Vagina (tissue), 2 donors: Measurements from ENCODE around the gene COL28A1. TPM values are rescaled to one million over a fixed set of nuclear protein-coding genes. Genes with fewer than 3 reads are reported as not detected.
A peak's percentile ranks its signal among the peaks of the same experiment; 100 is the strongest.

Source experiments
- DNase-seq, 2 donors: peaks; one replicate each; pipeline ENCODE4 v3.0.0-alpha.2; 2017; ENCODE audit errors: extremely low spot score in 2 of 2
- H3K27ac ChIP-seq: fragments of 200-600 bp; sonication (generic); one replicate; pipeline ENCODE4 v1.5.1; 2019
- H3K27me3 ChIP-seq: fragments of 200-600 bp; sonication (generic); one replicate; pipeline ENCODE4 v1.5.1; 2019
- H3K36me3 ChIP-seq, 2 donors: fragments of 200-600 bp; sonication (generic); one replicate each; pipeline ENCODE4 v1.5.1; 2017 to 2019
- H3K4me1 ChIP-seq: fragments of 200-600 bp; sonication (generic); one replicate; pipeline ENCODE4 v1.5.1; 2019
- H3K4me3 ChIP-seq, 2 donors: fragments of 200-600 bp; sonication (generic); 1 replicate in 1 of 2; 2 replicates in 1 of 2; pipeline ENCODE4 v1.5.1; 2016 to 2019
- H3K9me3 ChIP-seq: fragments of 200-600 bp; sonication (generic); one replicate; pipeline ENCODE4 v1.5.1; 2019
- POLR2A ChIP-seq, 2 donors: fragments of 450-650 bp; IDR thresholded peaks; one replicate each; pipeline ENCODE4 v1.6.1; 2017; ENCODE audit warnings: antibody characterized with exemption in 2 of 2, mild to moderate bottlenecking in 2 of 2, moderate library complexity in 2 of 2
- POLR2AphosphoS5 ChIP-seq, 2 donors: sonication (generic); formaldehyde crosslinking; IDR thresholded peaks; one replicate each; pipeline ENCODE4 v1.9.0; 2017; ENCODE audit warnings: antibody characterized with exemption in 2 of 2, mild to moderate bottlenecking in 2 of 2, low read depth in 1 of 2; ENCODE audit not compliant: insufficient read depth in 1 of 2
- intact Hi-C: fragments of 100-400 bp; cut with DNase I; formaldehyde crosslinking; loops from one replicate; pipeline ENCODE4 v1.15.1; 2023
- total RNA-seq: library from RNA; depleted of rRNA; stranded (reverse); fragments of >200 nt; gene quantifications from one replicate; pipeline ENCODE4 v1.2.3, GENCODE V29; 2016
- TF ChIP-seq, protein P1 (sequence below), 3 experiments: fragments of 450-650 bp in 2 of 3; fragments of 200-600 bp in 1 of 3; sonication (generic) in 1 of 3; IDR thresholded peaks; one replicate each; pipeline ENCODE4 v1.5.1; 2017 to 2019; ENCODE audit warnings: antibody characterized with exemption in 3 of 3, mild to moderate bottlenecking in 2 of 3, moderate library complexity in 2 of 3

Gene COL28A1
- total RNA-seq, 1 donor from 2014 or later, result 5.4 TPM

DNA sequence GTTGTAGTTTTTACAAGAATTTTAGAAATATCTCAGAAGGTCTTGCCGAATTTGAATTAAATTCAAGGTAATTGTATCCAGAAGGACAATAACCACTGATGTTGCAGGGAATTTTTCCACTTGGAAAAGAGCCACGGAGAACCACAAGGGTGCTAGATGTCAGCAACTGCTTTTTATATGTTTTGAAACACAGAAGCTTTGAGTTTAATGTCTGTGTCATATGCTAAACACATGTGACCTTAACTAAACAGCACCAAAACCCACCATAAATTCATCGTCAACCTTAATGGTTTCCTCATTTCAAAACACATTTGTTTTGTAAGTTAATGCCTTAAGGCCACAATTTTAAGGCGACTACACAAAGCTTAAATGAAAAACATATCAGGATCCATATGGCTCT is 106.9 kb downstream of the COL28A1 start:
- Histone ChIP-seq H3K4me3 (no peak overlapping the region), H3K9me3 (no peaks in the 10 kb centered on the region), H3K36me3 (no peaks in the 10 kb centered on the region), H3K27me3 (no peaks in the 10 kb centered on the region), H3K27ac (peak overlapping the region; percentile 22), H3K4me1 (peaks cover 11% of the 10 kb centered on the region)
- intact Hi-C loops, result no loop called here
- no peak for DNase-seq
- TF ChIP-seq, protein P1, sequence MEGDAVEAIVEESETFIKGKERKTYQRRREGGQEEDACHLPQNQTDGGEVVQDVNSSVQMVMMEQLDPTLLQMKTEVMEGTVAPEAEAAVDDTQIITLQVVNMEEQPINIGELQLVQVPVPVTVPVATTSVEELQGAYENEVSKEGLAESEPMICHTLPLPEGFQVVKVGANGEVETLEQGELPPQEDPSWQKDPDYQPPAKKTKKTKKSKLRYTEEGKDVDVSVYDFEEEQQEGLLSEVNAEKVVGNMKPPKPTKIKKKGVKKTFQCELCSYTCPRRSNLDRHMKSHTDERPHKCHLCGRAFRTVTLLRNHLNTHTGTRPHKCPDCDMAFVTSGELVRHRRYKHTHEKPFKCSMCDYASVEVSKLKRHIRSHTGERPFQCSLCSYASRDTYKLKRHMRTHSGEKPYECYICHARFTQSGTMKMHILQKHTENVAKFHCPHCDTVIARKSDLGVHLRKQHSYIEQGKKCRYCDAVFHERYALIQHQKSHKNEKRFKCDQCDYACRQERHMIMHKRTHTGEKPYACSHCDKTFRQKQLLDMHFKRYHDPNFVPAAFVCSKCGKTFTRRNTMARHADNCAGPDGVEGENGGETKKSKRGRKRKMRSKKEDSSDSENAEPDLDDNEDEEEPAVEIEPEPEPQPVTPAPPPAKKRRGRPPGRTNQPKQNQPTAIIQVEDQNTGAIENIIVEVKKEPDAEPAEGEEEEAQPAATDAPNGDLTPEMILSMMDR (IDR thresholded peaks at IDR 0.05), result no peak
- TF ChIP-seq POLR2A (IDR thresholded peaks at IDR 0.05) (no peak), POLR2AphosphoS5 (IDR thresholded peaks at IDR 0.05; ENCODE audit: insufficient read depth in 1 of 2, low read depth in 1 of 2) (no peak)

DNA sequence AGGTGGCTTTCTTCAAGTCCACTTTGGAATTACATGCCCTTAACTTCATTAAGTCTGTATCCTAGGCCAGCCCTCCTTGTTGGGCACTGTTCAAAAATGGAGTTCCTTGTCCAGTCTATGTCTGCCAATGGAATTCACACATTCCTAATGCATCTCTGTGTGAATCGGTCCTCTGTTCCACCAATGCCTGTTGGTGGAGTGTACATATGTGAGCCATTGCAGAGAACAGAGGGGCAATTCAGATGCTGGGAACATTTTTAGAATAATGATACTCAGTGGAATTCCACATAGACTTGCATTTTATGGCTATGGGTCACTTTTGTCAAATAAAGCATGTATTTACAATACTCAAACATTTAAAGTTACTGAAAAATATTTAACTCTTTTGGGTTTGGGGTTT is 108.3 kb downstream of the COL28A1 start:
- no peak overlapping the region for H3K27ac ChIP-seq
- TF ChIP-seq POLR2AphosphoS5 (IDR thresholded peaks at IDR 0.05; ENCODE audit: insufficient read depth in 1 of 2, low read depth in 1 of 2), result no peak
- no peak for TF ChIP-seq POLR2A (IDR thresholded peaks at IDR 0.05)
- TF ChIP-seq, protein P1 (IDR thresholded peaks at IDR 0.05), result no peak
- no peaks in the 10 kb centered on the region for H3K9me3 ChIP-seq
- intact Hi-C loops, result no loop called here
- no peak for DNase-seq
- peaks cover 11% of the 10 kb centered on the region for H3K4me1 ChIP-seq
- H3K27me3 ChIP-seq, result no peaks in the 10 kb centered on the region
- H3K4me3 ChIP-seq, result no peak overlapping the region
- H3K36me3 ChIP-seq, result no peaks in the 10 kb centered on the region

DNA sequence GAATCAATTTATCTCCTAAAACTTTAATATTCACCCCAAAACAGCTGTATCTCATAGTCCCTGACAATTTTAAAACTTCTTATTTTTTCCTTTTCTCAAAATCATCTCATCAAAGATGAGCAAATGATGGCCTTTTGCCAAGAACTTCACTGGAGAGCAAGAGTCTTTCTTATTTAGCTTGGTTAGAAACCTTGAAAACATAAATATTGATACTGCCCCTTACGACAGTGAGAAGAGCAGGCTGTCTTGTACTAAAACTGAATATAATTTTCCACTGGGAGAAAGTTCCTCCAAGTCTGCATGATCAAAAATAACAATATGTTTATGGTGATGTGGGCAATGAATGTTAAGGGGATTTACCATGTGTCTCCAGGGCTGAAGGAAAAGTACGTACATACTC is 109.0 kb downstream of the COL28A1 start:
- H3K27ac ChIP-seq, result no peak overlapping the region
- H3K4me1 ChIP-seq, result peaks cover 11% of the 10 kb centered on the region
- H3K4me3 ChIP-seq, result no peak overlapping the region
- no peaks in the 10 kb centered on the region for H3K9me3 ChIP-seq
- DNase-seq, result no peak
- no peaks in the 10 kb centered on the region for H3K27me3 ChIP-seq
- TF ChIP-seq, protein P1 (IDR thresholded peaks at IDR 0.05), result no peak
- TF ChIP-seq POLR2AphosphoS5 (IDR thresholded peaks at IDR 0.05; ENCODE audit: insufficient read depth in 1 of 2, low read depth in 1 of 2) (no peak), POLR2A (IDR thresholded peaks at IDR 0.05) (no peak)
- intact Hi-C loops, result no loop called here
- H3K36me3 ChIP-seq, result no peaks in the 10 kb centered on the region

DNA sequence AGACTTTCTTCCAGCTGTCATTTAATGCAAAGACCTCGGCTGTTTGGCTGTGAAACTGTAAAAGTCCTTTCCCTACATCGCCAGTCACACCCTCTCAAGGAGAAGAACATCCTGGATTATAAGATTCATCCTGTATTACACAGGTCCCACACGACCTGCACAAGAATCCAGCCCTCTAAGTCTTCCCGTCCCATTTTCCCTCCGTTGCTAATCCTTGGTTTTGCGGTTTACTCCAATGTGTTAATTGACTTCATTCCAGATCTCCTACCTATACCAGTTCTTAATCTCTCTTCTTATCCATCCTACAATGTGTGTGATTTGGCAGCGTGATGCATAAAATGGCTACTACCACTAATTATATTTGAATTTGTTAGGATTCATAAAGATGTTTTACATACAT is 110.4 kb downstream of the COL28A1 start:
- Histone ChIP-seq H3K4me3 (no peak overlapping the region), H3K36me3 (no peaks in the 10 kb centered on the region), H3K4me1 (peaks cover 11% of the 10 kb centered on the region), H3K27ac (no peak overlapping the region), H3K27me3 (no peaks in the 10 kb centered on the region), H3K9me3 (no peaks in the 10 kb centered on the region)
- TF ChIP-seq, protein P1 (IDR thresholded peaks at IDR 0.05), result no peak
- TF ChIP-seq POLR2AphosphoS5 (IDR thresholded peaks at IDR 0.05; ENCODE audit: insufficient read depth in 1 of 2, low read depth in 1 of 2) (no peak), POLR2A (IDR thresholded peaks at IDR 0.05) (no peak)
- intact Hi-C loops, result no loop called here
- no peak for DNase-seq

DNA sequence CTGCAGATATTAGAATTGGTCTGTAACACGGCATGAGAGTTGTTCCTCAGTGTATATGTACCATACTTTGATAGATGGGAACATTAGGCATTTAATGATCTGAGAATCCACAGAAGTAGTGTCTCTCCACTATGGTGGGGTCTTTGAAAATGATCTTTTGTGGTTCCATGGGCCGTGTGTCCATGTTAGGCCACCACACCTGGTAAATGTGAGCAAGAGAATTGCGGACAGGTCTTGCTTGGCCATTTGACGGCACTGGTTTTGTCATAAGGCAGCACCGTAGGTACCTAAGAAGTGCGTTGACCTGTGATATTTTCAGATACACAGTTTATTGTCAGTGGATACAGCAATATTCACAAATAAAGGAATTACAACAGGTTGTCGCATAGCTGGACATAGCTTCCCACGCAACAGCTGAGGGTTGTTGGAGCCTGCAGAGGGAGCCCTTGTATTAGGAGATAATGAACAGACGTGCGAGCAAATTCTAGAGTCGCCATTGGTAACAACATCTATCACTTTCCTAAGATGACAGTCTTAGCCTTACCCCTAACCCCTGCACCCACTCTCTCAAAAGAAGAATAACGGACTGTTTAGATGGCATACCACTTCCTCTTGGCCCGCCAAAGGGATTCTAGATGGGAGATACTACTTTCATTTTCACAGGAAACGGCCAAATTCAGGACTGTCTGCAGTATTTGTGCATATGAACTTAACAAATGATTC is 111.4 kb downstream of the COL28A1 start:
- peaks cover 5% of the 10 kb centered on the region for H3K4me1 ChIP-seq
- H3K4me3 ChIP-seq, result peak overlapping the region; percentile 37 to 45
- no peak for DNase-seq
- H3K27ac ChIP-seq, result no peak overlapping the region
- intact Hi-C loops, result no loop called here
- H3K36me3 ChIP-seq, result no peaks in the 10 kb centered on the region
- TF ChIP-seq, protein P1 (IDR thresholded peaks at IDR 0.05), result peak; percentile 54 to 76 (median 75)
- no peak for TF ChIP-seq POLR2A (IDR thresholded peaks at IDR 0.05)
- no peaks in the 10 kb centered on the region for H3K9me3 ChIP-seq
- H3K27me3 ChIP-seq, result no peaks in the 10 kb centered on the region
